ENCODE results near the gene DLL4. TPM values are rescaled to one million over a fixed set of nuclear protein-coding genes. Genes with fewer than 3 reads are reported as not detected.

The DLL4 gene
- total and polyA plus RNA-seq, 4 donors, result 0.20 to 28.4 (median 5.0) TPM

- H3K9me3 ChIP-seq (ENCODE audit: control insufficient read depth, low read length), result no peaks in the 10 kb centered on the region
- DNase-seq, result peak in 1 of 2 donors; percentile 79
- no peak for ATAC-seq (ENCODE audit: low FRiP score)
- no peaks in the 10 kb centered on the region for H3K4me1 ChIP-seq (ENCODE audit: control insufficient read depth in 1 of 2, insufficient read depth in 2 of 2, low read length in 2 of 2)
- no peak overlapping the region for H3K27ac ChIP-seq (ENCODE audit: low read depth in 1 of 2, low read length in 2 of 2)
- peaks cover 0 to 8% of the 10 kb centered on the region in 2 donors for H3K36me3 ChIP-seq (ENCODE audit: control insufficient read depth in 1 of 2, insufficient read depth in 2 of 2, low read length in 1 of 2)
- WGBS, 2 donors, result 82 to 88% methylated on average over 33 of the region's 33 CpGs
- no peak overlapping the region for H3K4me3 ChIP-seq (ENCODE audit: low read length in 2 of 2)
- no peaks in the 10 kb centered on the region for H3K27me3 ChIP-seq (ENCODE audit: control insufficient read depth in 1 of 2, insufficient read depth in 2 of 2, low read length in 1 of 2)
- intact Hi-C loops (cut with DNase I), result loop anchor here in 1 of 2 donors (5.0 kb wide), 1 partner anchor 279 kb away; no protein-coding TSS in a partner anchor
Measured at GRCh38 chr15:40902605-40903561, 26.3 kb upstream of the DLL4 start.

GRCh38 chr15:40904552-40905201 lies 24.5 kb upstream of the DLL4 start:
- Histone ChIP-seq H3K9me3 (ENCODE audit: control insufficient read depth, low read length) (no peaks in the 10 kb centered on the region), H3K36me3 (ENCODE audit: control insufficient read depth in 1 of 2, insufficient read depth in 2 of 2, low read length in 1 of 2) (peaks cover 0 to 8% of the 10 kb centered on the region in 2 donors), H3K27me3 (ENCODE audit: control insufficient read depth in 1 of 2, insufficient read depth in 2 of 2, low read length in 1 of 2) (no peaks in the 10 kb centered on the region), H3K27ac (ENCODE audit: low read depth in 1 of 2, low read length in 2 of 2) (peak overlapping the region in 1 of 2 donors; percentile 31), H3K4me3 (ENCODE audit: low read length in 2 of 2) (no peak overlapping the region), H3K4me1 (ENCODE audit: control insufficient read depth in 1 of 2, insufficient read depth in 2 of 2, low read length in 2 of 2) (no peaks in the 10 kb centered on the region)
- no peak for DNase-seq
- ATAC-seq (ENCODE audit: low FRiP score), result no peak
- 59 to 70% methylated on average over 6 to 7 of the region's 7 CpGs for WGBS, 2 donors
- intact Hi-C loops (cut with DNase I), result loop anchor here (2.0 to 5.0 kb wide), 4 partner anchors 38 to 280 kb away; partner anchors contain the start of gene INO80 (in 1 of the 2)

GRCh38 chr15:40906091-40906990 lies 22.8 kb upstream of the DLL4 start:
- intact Hi-C loops (cut with DNase I), result loop anchor here (2.0 to 5.0 kb wide), 6 partner anchors 34 to 211 kb away; partner anchors contain the start of gene INO80 (in 1 of the 2)
- Histone ChIP-seq H3K4me3 (ENCODE audit: low read length in 2 of 2) (peak overlapping the region in 1 of 2 donors; percentile 13), H3K27me3 (ENCODE audit: control insufficient read depth in 1 of 2, insufficient read depth in 2 of 2, low read length in 1 of 2) (no peaks in the 10 kb centered on the region), H3K27ac (ENCODE audit: low read depth in 1 of 2, low read length in 2 of 2) (peak overlapping the region; percentile 58 to 86), H3K4me1 (ENCODE audit: control insufficient read depth in 1 of 2, insufficient read depth in 2 of 2, low read length in 2 of 2) (no peaks in the 10 kb centered on the region), H3K36me3 (ENCODE audit: control insufficient read depth in 1 of 2, insufficient read depth in 2 of 2, low read length in 1 of 2) (peaks cover 0 to 3% of the 10 kb centered on the region in 2 donors), H3K9me3 (ENCODE audit: control insufficient read depth, low read length) (no peaks in the 10 kb centered on the region)
- DNase-seq, result peak; percentile 92 to 95
- peak; percentile 91 for ATAC-seq (ENCODE audit: low FRiP score)
- 1 to 2% methylated on average over 31 to 36 of the region's 36 CpGs for WGBS, 2 donors

GRCh38 chr15:40906991-40907802 lies 21.9 kb upstream of the DLL4 start:
- ATAC-seq (ENCODE audit: low FRiP score), result peak; percentile 3

GRCh38 chr15:40908095-40908494 lies 21.0 kb upstream of the DLL4 start:
- ATAC-seq (ENCODE audit: low FRiP score) (no peak), DNase-seq (no peak)
- Histone ChIP-seq H3K4me1 (ENCODE audit: control insufficient read depth in 1 of 2, insufficient read depth in 2 of 2, low read length in 2 of 2) (no peaks in the 10 kb centered on the region), H3K4me3 (ENCODE audit: low read length in 2 of 2) (no peak overlapping the region), H3K36me3 (ENCODE audit: control insufficient read depth in 1 of 2, insufficient read depth in 2 of 2, low read length in 1 of 2) (no peaks in the 10 kb centered on the region), H3K9me3 (ENCODE audit: control insufficient read depth, low read length) (no peaks in the 10 kb centered on the region), H3K27ac (ENCODE audit: low read depth in 1 of 2, low read length in 2 of 2) (no peak overlapping the region), H3K27me3 (ENCODE audit: control insufficient read depth in 1 of 2, insufficient read depth in 2 of 2, low read length in 1 of 2) (no peaks in the 10 kb centered on the region)
- 91 to 93% methylated on average over 7 of the region's 7 CpGs for WGBS, 2 donors
- intact Hi-C loops (cut with DNase I), result loop anchor here (5.0 kb wide), 2 partner anchors 34 to 209 kb away; partner anchors contain the start of gene INO80 (in 1 of the 2)

More at GRCh38 chr15:40906991-40907802, 21.9 kb upstream of the DLL4 start:
- Histone ChIP-seq H3K4me1 (ENCODE audit: control insufficient read depth in 1 of 2, insufficient read depth in 2 of 2, low read length in 2 of 2) (no peaks in the 10 kb centered on the region), H3K9me3 (ENCODE audit: control insufficient read depth, low read length) (no peaks in the 10 kb centered on the region), H3K27ac (ENCODE audit: low read depth in 1 of 2, low read length in 2 of 2) (peak overlapping the region; percentile 58 to 86), H3K4me3 (ENCODE audit: low read length in 2 of 2) (no peak overlapping the region), H3K36me3 (ENCODE audit: control insufficient read depth in 1 of 2, insufficient read depth in 2 of 2, low read length in 1 of 2) (peaks cover 0 to 3% of the 10 kb centered on the region in 2 donors), H3K27me3 (ENCODE audit: control insufficient read depth in 1 of 2, insufficient read depth in 2 of 2, low read length in 1 of 2) (no peaks in the 10 kb centered on the region)
- WGBS, 2 donors, result 6 to 8% methylated on average over 22 of the region's 22 CpGs
- intact Hi-C loops (cut with DNase I), result loop anchor here (2.0 to 5.0 kb wide), 6 partner anchors 34 to 210 kb away; partner anchors contain the start of gene INO80 (in 1 of the 2)
- DNase-seq, result no peak

GRCh38 chr15:40909662-40910630 lies 19.2 kb upstream of the DLL4 start:
- Histone ChIP-seq H3K36me3 (ENCODE audit: control insufficient read depth in 1 of 2, insufficient read depth in 2 of 2, low read length in 1 of 2) (no peaks in the 10 kb centered on the region), H3K4me1 (ENCODE audit: control insufficient read depth in 1 of 2, insufficient read depth in 2 of 2, low read length in 2 of 2) (no peaks in the 10 kb centered on the region), H3K9me3 (ENCODE audit: control insufficient read depth, low read length) (no peaks in the 10 kb centered on the region), H3K27ac (ENCODE audit: low read depth in 1 of 2, low read length in 2 of 2) (no peak overlapping the region), H3K4me3 (ENCODE audit: low read length in 2 of 2) (no peak overlapping the region), H3K27me3 (ENCODE audit: control insufficient read depth in 1 of 2, insufficient read depth in 2 of 2, low read length in 1 of 2) (no peaks in the 10 kb centered on the region)
- no peak for DNase-seq
- intact Hi-C loops (cut with DNase I), result loop anchor here (5.0 kb wide), 2 partner anchors 32 to 207 kb away; partner anchors contain the start of gene INO80 (in 1 of the 2)
- 71% methylated on average over 17 of the region's 17 CpGs for WGBS, 2 donors
- ATAC-seq (ENCODE audit: low FRiP score), result no peak

- no peak for ATAC-seq (ENCODE audit: low FRiP score)
- no peaks in the 10 kb centered on the region for H3K27me3 ChIP-seq (ENCODE audit: control insufficient read depth in 1 of 2, insufficient read depth in 2 of 2, low read length in 1 of 2)
- H3K4me3 ChIP-seq (ENCODE audit: low read length in 2 of 2), result no peak overlapping the region
- no peaks in the 10 kb centered on the region for H3K36me3 ChIP-seq (ENCODE audit: control insufficient read depth in 1 of 2, insufficient read depth in 2 of 2, low read length in 1 of 2)
- 78% methylated on average over 7 of the region's 7 CpGs for WGBS, 2 donors
- no peaks in the 10 kb centered on the region for H3K9me3 ChIP-seq (ENCODE audit: control insufficient read depth, low read length)
- no peak for DNase-seq
- no peak overlapping the region for H3K27ac ChIP-seq (ENCODE audit: low read depth in 1 of 2, low read length in 2 of 2)
- intact Hi-C loops (cut with DNase I), result no loop called here
- no peaks in the 10 kb centered on the region for H3K4me1 ChIP-seq (ENCODE audit: control insufficient read depth in 1 of 2, insufficient read depth in 2 of 2, low read length in 2 of 2)
Measured at GRCh38 chr15:40911141-40911540, 18.0 kb upstream of the DLL4 start.
